Gastrocnemius medialis (tissue), 4 donors: ENCODE results near the gene RBM18.

ENCODE experiments used
- CTCF ChIP-seq, 5 experiments: fragments of 450-650 bp in 3 of 5; fragments of 200-600 bp in 2 of 5; sonication (generic) in 2 of 5; IDR thresholded peaks in 4 of 5; conservative IDR thresholded peaks in 1 of 5; 1 replicate in 4 of 5; 2 replicates in 1 of 5; pipeline ENCODE4 v1.5.1; 2016 to 2019; ENCODE audit warnings: antibody characterized with exemption in 5 of 5, mild to moderate bottlenecking in 3 of 5, moderate library complexity in 3 of 5
- POLR2A ChIP-seq, 2 donors: fragments of 450-650 bp; IDR thresholded peaks; one replicate each; pipeline ENCODE4 v1.6.1; 2017; ENCODE audit warnings: antibody characterized with exemption in 2 of 2, mild to moderate bottlenecking in 2 of 2, moderate library complexity in 2 of 2

- TF ChIP-seq CTCF (IDR thresholded peaks at IDR 0.05 in 4 of 5, conservative IDR thresholded peaks at IDR 0.05 in 1 of 5) (no peak), POLR2A (IDR thresholded peaks at IDR 0.05) (no peak)
These were observed 16.7 kb upstream of the RBM18 start for GRCh38 chr9:122281368-122281767.
